ENCODE results near the gene CNNM1. TPM values are rescaled to one million over a fixed set of nuclear protein-coding genes. Genes with fewer than 3 reads are reported as not detected.

Gene CNNM1
- total and polyA plus RNA-seq, 2 donors (not counting 1 experiment from before 2014, with no cell fraction given): not detected

GRCh38 chr10:99387071-99387470, 57.9 kb downstream of the CNNM1 start:
- intact Hi-C loops (cut with micrococcal nuclease): no loop called here
- Histone ChIP-seq H2AFZ (ENCODE audit: insufficient read depth, low read depth, low read length, poor library complexity, severe bottlenecking) (no peak overlapping the region), H3K36me3 (replicated peaks in 1 of 2; ENCODE audit: control extremely low read depth in 1 of 2, control insufficient read depth in 1 of 2, extremely low read depth in 1 of 2, insufficient read depth in 2 of 2, low read length in 1 of 2) (no peaks in the 10 kb centered on the region), H3K79me2 (ENCODE audit: control insufficient read depth, insufficient read depth, low read length) (no peaks in the 10 kb centered on the region), H3K4me1 (ENCODE audit: control insufficient read depth in 2 of 2, insufficient read depth in 2 of 2, low read length in 2 of 2) (no peaks in the 10 kb centered on the region), H3K9ac (ENCODE audit: low read length) (no peak overlapping the region), H4K20me1 (ENCODE audit: control insufficient read depth, insufficient read depth, low read length, poor library complexity, severe bottlenecking) (no peaks in the 10 kb centered on the region), H3K4me3 (ENCODE audit: control extremely low read depth in 1 of 5, extremely low read depth in 1 of 5, insufficient read depth in 1 of 5, low read depth in 2 of 5, low read length in 4 of 5) (no peak overlapping the region), H3K27ac (ENCODE audit: low read length in 2 of 2) (no peak overlapping the region), H3K27me3 (replicated peaks in 1 of 4; ENCODE audit: control extremely low read depth in 1 of 4, control insufficient read depth in 3 of 4, insufficient read depth in 4 of 4, low read length in 3 of 4) (peaks cover 0 to 2% (median 0%) of the 10 kb centered on the region in 4 experiments), H3K9me3 (ENCODE audit: control extremely low read depth in 1 of 3, control insufficient read depth in 2 of 3, insufficient read depth in 1 of 3, low read length in 2 of 3) (no peaks in the 10 kb centered on the region), H3K4me2 (replicated peaks; ENCODE audit: low read depth, low read length, poor library complexity, severe bottlenecking) (no peak overlapping the region)
- Mint-ChIP-seq H3K9me3 (ENCODE audit: insufficient read depth) (no peaks in the 10 kb centered on the region), H3K27me3 (peaks cover 2% of the 10 kb centered on the region), H3K4me3 (no peak overlapping the region), H3K27ac (no peak overlapping the region), H3K4me1 (no peaks in the 10 kb centered on the region)
- TF ChIP-seq CTCF (IDR thresholded peaks at IDR 0.05) (no peak), EZH2 (IDR thresholded peaks at IDR 0.05; ENCODE audit: borderline replicate concordance, insufficient read depth, low read depth, low read length, poor library complexity, severe bottlenecking) (no peak)
- CTCF ChIA-PET: no interaction called here
- WGBS (ENCODE audit: insufficient coverage): 90% methylated on average over 2 of the region's 4 CpGs
- POLR2A ChIA-PET: no interaction called here
- ATAC-seq (ENCODE audit: low read depth) (no peak), DNase-seq (no peak)

GRCh38 chr10:99387541-99387940, 58.4 kb downstream of the CNNM1 start:
- H3K4me1 ChIP-seq (ENCODE audit: control insufficient read depth in 2 of 2, insufficient read depth in 2 of 2, low read length in 2 of 2): peaks cover under 1 to 2% of the 10 kb centered on the region in 2 donors
- TF ChIP-seq CTCF (IDR thresholded peaks at IDR 0.05): no peak
- no peaks in the 10 kb centered on the region for H4K20me1 ChIP-seq (ENCODE audit: control insufficient read depth, insufficient read depth, low read length, poor library complexity, severe bottlenecking)
- no peak for DNase-seq
- H3K79me2 ChIP-seq (ENCODE audit: control insufficient read depth, insufficient read depth, low read length): no peaks in the 10 kb centered on the region
- no peak overlapping the region for H3K27ac ChIP-seq (ENCODE audit: low read length in 2 of 2)
- H3K4me2 ChIP-seq (replicated peaks; ENCODE audit: low read depth, low read length, poor library complexity, severe bottlenecking): no peak overlapping the region
- no peak overlapping the region for H3K4me3 Mint-ChIP-seq
- no peaks in the 10 kb centered on the region for H3K27me3 Mint-ChIP-seq
- WGBS (ENCODE audit: insufficient coverage): 95% methylated on average over 10 of the region's 11 CpGs
- H3K27ac Mint-ChIP-seq: no peak overlapping the region
- H3K9ac ChIP-seq (ENCODE audit: low read length): no peak overlapping the region
- no peak overlapping the region for H2AFZ ChIP-seq (ENCODE audit: insufficient read depth, low read depth, low read length, poor library complexity, severe bottlenecking)
- intact Hi-C loops (cut with micrococcal nuclease): no loop called here
- H3K27me3 ChIP-seq (replicated peaks in 1 of 4; ENCODE audit: control extremely low read depth in 1 of 4, control insufficient read depth in 3 of 4, insufficient read depth in 4 of 4, low read length in 3 of 4): peaks cover 0 to 2% (median 0%) of the 10 kb centered on the region in 4 experiments
- ATAC-seq (ENCODE audit: low read depth): no peak
- H3K9me3 ChIP-seq (ENCODE audit: control extremely low read depth in 1 of 3, control insufficient read depth in 2 of 3, insufficient read depth in 1 of 3, low read length in 2 of 3): no peaks in the 10 kb centered on the region
- H3K36me3 ChIP-seq (replicated peaks in 1 of 2; ENCODE audit: control extremely low read depth in 1 of 2, control insufficient read depth in 1 of 2, extremely low read depth in 1 of 2, insufficient read depth in 2 of 2, low read length in 1 of 2): no peaks in the 10 kb centered on the region
- no peaks in the 10 kb centered on the region for H3K9me3 Mint-ChIP-seq (ENCODE audit: insufficient read depth)
- peaks cover under 1% of the 10 kb centered on the region for H3K4me1 Mint-ChIP-seq
- ChIA-PET CTCF (interaction anchor here (1.3 kb wide), 1 partner anchor 326 kb away, joined by 4 read pairs; no protein-coding TSS in a partner anchor), POLR2A (no interaction called here)
- no peak overlapping the region for H3K4me3 ChIP-seq (ENCODE audit: control extremely low read depth in 1 of 5, extremely low read depth in 1 of 5, insufficient read depth in 1 of 5, low read depth in 2 of 5, low read length in 4 of 5)

All from B cell (primary cell).